SK-N-MC (cell line): ENCODE measurements around the gene ZC3H7B.

Source experiments
- EZH2 ChIP-seq: fragments of 200-600 bp; sonication (generic); IDR thresholded peaks from one replicate; pipeline ENCODE4 v1.6.1; 2017; ENCODE audit warnings: antibody characterized with exemption
- FOXP2 ChIP-seq: optimal IDR thresholded peaks from 2 replicates; pipeline ENCODE3; 2011; ENCODE audit warnings: mild to moderate bottlenecking, moderate library complexity; ENCODE audit not compliant: insufficient read depth; ENCODE audit errors: extremely low read length, control extremely low read depth
- POLR2AphosphoS5 ChIP-seq: IDR thresholded peaks from 2 replicates; pipeline ENCODE4 v1.6.1; 2012; ENCODE audit warnings: mild to moderate bottlenecking, low read depth, low read length, borderline replicate concordance

DNA sequence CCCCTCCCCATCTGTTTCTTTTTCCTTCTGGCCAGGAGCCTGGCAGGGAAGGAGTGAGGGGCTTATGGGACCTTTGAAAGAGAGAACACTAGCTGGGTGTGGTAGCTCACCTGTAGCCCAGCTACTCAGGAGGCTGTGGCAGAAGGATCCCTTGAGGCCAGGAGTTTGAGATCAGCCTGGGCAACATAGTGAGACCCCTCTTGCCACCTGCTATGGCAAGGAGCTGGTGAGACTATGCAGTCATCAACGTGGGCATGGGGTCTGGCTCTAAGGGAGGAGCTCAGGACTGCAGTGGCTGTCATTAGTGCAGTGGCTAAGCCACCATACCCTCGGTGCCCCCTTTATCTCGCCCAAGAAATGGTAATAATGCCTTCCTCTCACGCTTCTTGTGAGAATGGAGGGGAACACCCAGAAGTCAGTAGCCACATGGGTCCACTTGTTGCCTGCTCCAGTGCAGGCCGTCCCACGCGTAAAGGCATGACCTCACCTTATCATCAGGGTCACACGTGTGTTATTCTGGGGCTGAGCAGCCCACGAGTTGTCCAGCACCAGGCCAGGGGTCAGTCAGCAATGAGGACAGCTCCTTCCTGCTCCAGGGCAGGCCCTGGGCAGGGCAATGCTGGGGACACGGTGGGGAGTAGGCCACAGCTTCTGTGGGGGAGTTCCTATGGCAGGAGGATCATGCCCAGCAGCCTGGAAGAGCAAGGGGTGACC is 52.7 kb downstream of the ZC3H7B start:
- TF ChIP-seq EZH2: no peak
- no peak for TF ChIP-seq POLR2AphosphoS5
- TF ChIP-seq FOXP2: no peak
